GM18870 (cell line): ENCODE data around the gene LMAN1L.

Experiments
- ATAC-seq: cut with Tn5 transposase; IDR thresholded peaks from one replicate; pipeline ENCODE4 v1.9.1; 2021; ENCODE audit warnings: moderate library complexity; ENCODE audit not compliant: unreplicated experiment

The LMAN1L gene

DNA sequence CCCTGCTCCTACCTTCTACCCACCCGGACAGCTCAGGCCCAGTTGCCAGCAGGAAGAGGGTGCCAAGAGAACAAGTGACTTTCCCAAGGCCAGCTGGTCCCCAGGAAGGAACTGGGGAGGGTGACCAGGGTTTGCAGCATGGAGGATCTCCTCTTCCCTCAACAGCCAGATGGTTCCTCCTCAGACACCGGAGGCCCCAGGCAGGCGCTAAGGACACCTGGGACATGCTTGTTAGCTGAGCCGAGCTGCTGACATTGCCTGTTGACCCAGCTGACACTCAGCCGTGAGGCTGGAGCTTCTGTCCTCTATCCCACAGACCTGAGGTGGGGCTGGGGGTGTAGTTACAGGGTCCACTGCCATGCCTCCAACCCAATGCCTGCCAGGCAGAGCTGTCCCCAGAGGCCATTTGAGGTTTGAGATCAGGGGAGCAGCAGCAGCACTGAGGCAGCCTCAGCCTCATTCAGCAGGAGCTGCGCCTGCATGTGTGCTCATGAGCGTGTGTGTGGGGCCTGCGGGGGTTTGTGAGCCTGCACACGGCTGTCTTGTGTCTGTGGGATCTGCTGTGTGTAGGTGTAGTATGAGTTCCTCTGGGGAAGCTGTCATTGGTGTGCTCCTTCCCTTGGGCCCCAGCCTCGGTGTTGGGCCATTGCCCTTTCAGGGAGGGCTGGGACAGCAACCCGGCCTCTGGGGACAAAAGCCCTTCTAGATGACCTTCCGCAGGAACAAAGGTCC is 20.9 kb downstream of the LMAN1L start:
- ATAC-seq, result no peak

DNA sequence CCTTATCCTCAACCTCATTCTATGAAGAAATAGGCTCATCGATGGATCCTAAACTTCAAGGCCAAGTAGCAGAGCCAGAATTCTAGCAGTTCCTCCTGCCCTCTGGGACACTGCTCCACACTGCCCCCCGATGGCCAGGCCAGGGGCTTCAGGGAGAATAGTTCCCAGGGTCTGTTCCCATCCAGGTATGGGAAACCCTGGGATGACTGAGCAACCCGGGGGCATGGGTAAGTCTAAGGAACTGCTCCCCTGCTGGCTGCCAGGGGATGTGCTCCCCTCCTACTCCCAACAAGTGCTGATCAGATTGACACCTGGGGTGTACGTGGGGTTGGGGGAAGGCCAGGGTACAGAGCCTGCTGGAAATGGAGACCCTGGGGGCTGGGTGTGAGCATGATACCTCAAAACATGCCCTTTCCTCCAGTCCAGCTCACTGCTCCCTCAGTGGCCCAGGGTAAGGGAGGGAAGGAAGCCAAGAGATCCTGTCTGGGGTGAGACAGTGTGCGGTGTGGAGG is 22.7 kb downstream of the LMAN1L start:
- ATAC-seq, result no peak

GRCh38 chr15:74836846-74837245 is 24.2 kb downstream of the LMAN1L start:
- no peak for ATAC-seq

GRCh38 chr15:74837482-74838136 is 25.0 kb downstream of the LMAN1L start:
- ATAC-seq, result no peak

DNA sequence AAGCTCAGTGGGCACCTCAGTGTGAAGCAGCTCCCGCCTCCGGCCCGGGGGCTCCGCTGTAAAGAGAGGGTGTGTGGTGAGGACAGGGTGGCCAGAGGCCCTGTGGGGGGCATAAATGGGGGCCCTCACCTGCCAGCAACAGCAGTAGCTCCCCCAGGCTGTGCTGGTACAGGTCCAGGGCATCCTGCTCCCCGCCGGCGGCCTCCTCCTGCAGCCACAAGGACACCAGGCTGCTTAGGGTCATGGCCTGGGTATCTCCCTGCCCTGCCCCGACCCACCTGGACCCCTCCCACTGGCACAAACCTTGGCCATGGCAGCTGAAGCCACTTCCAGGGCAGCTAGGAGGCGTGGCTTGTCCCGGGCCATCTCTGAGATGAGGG is 25.5 kb downstream of the LMAN1L start:
- ATAC-seq, result no peak

DNA sequence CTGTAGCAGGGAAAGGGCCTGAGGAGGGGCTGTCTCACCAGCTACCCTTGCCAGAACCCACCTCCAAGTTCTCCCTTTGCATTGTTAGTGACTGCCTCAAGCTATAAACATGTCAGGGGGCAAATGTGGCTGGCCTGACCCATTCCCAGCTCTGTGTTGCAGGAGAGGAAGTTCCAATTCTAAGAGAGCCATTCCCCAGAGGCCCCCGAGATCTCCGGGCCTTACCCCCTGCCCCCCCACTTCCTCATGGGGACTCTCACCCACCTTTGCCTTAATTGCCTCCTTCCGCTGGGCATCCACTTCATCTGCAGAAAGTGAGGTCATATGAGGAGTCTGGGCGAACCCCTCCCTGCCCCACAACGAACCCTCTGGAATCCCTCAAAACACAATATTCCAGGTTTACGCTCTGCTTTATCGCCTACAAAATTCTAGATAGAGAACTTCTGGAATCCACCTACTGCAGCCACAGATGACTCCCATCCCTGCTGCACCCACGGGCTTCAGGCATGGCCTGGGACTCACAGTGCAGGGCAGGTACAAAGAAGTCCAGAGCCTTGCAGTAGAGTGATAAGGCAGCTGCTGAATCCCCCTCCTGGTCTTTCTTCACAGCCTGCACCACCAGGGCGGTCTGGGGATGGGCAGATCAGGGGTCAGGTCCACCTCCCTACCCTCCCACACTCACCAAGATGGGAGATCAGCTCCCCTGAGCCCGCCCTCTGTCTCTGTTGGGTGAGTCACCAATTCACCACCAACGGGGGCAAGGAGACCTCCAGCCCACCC is 26.3 kb downstream of the LMAN1L start:
- ATAC-seq, result no peak

DNA sequence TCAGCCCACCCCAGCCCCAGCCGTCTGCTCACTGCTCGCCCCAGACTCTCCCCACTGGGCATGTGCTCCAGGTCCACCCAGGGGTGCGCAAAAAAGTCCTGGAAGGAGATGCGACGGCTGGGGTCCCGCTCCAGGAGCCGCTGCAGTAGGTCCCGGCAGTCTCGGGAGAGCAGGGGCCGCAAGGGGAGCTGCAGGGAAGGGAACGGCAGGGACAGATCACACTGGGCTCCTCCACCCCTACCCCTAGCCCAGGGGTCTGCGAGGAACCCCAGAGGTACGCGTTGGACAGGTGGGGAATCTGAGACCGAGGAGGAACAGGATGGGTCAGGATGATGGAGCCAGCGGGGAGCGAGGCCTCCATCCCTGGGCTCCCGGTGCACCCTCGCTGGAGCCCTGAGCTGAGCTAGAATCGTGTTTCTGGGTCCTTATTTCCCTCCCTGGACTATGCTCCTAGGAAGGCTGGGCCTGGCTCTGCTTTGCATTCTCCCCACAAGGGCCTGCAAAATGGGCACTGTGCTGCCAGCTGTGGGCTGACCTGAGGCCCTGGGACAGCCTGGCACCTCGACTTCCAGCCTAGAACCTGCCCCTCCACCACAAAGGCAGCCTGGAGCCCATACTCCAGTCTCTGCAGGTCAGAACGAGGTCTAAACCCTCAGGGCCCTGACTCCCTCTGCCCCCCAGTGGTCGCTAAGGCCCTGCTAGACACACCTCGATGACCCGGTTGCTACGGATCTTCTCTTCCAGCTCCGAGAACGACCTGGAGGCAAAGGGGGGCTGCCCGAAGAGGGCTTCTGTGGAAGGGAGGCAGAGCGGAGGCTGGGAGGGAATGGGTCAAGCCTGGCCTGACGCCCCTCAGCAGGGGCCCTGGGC is 27.1 kb downstream of the LMAN1L start:
- ATAC-seq, result no peak

GRCh38 chr15:74840851-74841775 is 28.5 kb downstream of the LMAN1L start:
- no peak for ATAC-seq

DNA sequence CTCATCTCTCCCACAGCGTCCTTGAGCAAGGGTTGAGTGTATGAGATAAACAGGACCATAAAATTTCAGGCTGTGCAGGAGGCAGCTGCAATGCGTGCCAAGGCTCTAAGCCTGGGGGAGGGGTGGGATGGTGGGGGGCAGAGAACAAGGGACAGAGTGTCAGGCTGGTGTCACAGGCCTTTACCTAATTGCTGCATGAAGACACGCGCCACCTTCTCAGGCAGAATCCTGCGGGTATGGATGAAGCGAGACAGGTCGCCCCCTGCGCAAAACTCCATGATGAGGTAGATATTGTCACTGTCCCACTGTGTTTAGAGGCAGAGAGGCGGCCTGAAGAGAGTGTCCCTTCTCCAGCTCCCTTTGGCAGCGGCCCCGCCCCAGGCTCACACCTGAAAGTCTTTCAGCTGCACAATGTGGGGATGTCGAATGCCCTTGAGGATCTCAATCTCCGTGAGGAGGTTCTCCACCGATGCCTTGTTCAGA is 29.3 kb downstream of the LMAN1L start:
- ATAC-seq, result no peak

DNA sequence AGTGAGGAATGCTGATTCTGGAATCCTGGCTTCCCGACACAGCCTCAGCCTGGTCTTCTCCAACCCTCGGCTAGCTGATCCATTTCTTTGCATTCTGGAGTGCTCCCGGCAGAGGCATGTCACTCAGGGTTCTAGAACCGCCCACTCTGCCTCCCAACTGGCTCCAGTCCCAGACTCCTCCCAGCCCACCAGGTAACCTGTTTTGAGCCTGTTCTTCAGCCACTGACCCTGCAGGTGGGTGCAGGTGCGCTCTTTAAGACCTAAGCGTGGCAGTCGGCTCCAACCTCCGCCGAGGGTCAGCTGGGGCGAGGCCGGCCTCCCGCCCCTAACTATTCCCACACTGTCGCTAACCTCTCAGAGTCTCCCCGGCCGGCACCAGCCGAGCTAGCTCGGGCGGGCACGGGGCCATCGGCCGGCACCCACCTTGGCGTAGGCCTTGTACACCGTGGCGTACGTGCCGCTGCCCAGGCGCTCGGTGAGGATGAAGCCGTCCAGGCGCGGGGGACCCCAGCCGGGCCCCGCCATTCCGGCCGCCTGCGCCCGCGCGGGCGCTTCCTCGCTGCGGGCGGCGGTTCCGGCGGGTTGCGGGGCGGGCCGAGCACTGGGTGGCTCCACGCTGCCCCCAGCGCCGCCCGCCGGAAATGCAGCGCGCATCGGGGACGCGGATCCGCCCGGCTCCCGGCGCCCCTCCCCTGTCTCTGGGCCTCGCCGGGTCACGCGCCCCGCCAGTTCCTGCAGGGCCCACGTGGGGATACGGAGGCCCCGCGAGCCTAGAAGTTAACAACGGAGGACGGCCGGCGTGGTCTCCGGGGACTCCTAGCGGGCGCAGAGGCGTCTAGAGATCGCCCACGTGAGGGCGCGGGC is 30.2 kb downstream of the LMAN1L start, which contains the start of gene ULK3:
Gene ULK3, minus strand, starts transcription at position 576 of the 864 bp plus-strand sequence. Its CDS starts 51 bp downstream, at position 525.
- ATAC-seq, result no peak

GRCh38 chr15:74843445-74843828 is 30.8 kb downstream of the LMAN1L start:
- no peak for ATAC-seq

GRCh38 chr15:74843891-74844299 is 31.3 kb downstream of the LMAN1L start:
- no peak for ATAC-seq

- ATAC-seq, result no peak
These were observed 31.9 kb downstream of the LMAN1L start for GRCh38 chr15:74844319-74845207.

GRCh38 chr15:74845208-74845568 is 32.6 kb downstream of the LMAN1L start:
- ATAC-seq, result no peak

- ATAC-seq, result no peak
These were observed 32.9 kb downstream of the LMAN1L start for GRCh38 chr15:74845581-74845980.

DNA sequence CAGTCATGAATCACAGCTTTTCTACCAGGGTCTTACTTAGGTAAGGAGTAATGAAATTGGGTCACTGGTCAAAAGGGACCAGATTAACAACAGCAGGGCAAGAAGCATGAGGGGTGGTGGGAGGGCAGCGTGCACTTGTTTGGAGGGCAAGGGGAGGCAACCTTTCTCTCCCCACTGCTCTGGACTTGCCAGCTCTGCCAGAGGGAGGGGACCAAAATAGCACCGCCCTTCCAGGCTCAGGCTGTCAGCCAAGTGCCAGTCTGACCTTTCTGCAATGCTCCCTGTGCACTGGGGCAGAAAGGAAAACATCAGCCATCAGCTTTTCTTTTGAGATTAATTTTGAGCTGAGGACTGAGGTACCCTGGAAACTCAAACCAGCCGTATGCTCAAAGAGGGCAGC is 34.8 kb downstream of the LMAN1L start:
- ATAC-seq, result no peak

DNA sequence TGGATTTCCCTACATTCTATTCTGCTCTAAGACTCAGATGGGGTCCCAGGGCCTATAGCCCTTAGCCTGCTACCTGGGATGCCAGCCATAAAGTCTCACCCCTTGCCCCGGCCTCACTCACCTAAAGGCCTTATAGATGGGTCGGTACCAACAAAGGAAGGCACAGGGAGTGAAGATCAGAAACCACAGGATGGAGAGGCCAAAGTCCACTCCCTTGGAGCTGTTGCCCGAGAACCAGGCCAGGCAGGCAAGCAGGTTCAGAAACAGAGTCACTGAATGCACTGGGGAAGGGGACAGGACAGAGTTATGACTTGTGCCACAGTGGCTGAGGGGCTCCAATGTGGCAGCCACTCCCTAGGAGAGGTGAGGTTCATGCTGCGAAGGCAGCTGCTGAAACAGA is 37.8 kb downstream of the LMAN1L start:
- no peak for ATAC-seq

DNA sequence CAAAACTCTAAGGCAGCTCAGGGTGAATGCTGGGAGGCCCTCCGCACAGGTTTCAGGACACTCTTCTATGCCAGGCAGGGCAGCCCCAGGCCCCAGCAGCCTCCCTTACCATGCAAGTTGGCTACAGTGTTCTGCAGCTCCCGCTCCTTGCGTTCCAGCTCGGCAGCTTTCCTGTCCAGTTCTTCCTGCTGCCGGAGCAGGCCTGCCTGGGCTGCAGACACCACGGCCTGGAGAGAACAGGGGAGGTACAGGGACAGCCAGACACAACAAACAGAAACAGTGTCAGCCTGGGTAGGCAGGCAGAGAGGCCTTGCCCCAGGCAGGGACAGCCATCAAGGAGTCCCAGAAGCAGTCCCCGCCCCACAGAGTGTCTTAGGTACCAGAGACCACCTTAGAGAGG is 39.3 kb downstream of the LMAN1L start:
- ATAC-seq, result no peak
